Measurements from ENCODE around the gene GALNT2. TPM values are rescaled to one million over a fixed set of nuclear protein-coding genes. Genes with fewer than 3 reads are reported as not detected.
A peak's percentile ranks its signal among the peaks of the same experiment; 100 is the strongest.

GALNT2 gene
- total and polyA plus RNA-seq, 9 of the 15 experiments (the other 6 are each of a cell fraction or from before 2014, with no cell fraction given): 1.6 to 106 (median 51.9) TPM

DNA sequence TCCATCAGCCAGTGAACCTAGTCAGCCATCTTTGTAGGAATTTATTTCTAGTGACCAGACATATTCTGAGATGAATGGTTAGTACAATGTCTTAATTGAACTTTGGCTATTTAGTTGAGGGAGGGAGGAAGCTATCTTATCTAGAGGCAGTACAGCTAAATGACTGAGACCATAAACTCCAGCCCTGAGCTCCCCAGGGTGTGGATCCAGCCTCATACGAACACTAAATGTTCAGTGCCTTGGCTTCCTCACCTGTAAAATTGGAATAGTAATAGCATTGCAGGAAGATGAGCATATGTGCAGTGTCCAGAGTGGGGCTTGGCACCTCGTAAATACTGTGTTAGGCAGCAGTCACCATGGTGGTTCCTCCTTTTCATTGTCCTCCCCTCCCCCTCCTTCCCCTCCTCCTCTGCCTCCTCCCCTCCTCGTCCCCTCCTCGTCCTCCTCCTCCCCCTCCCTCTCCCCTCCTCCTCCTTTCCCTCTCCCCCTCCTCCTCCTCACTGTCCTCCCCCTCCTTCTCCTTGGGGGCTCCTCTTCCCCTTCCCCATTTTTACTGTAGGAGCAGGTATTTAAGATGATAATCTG is 108.2 kb downstream of the GALNT2 start:
- ATAC-seq (peak; percentile 19), DNase-seq (ENCODE audit: extremely low read depth in 1 of 4, low spot score in 3 of 4) (peak in 1 of 4 experiments; percentile 66), FAIRE-seq (peak; percentile 71)
- Histone ChIP-seq H3K9me1 (ENCODE audit: control insufficient read depth, insufficient read depth, low read length) (no peaks in the 10 kb centered on the region), H3K27ac (ENCODE audit: extremely low read depth, low read depth, low read length) (peak overlapping the region; percentile 49), H3K27me3 (ENCODE audit: control insufficient read depth in 2 of 2, insufficient read depth in 2 of 2, low read length in 2 of 2) (no peaks in the 10 kb centered on the region), H3K9ac (ENCODE audit: insufficient read depth in 1 of 2, low read depth in 2 of 2, low read length in 2 of 2) (no peak overlapping the region; a peak in 1 of 4 replicates), H2AFZ (ENCODE audit: low read depth, low read length) (peak overlapping the region; percentile 57), H3K36me3 (ENCODE audit: control insufficient read depth, insufficient read depth, low read length) (peaks cover 19% of the 10 kb centered on the region; the same call in 2 of the 3 replicates), H3K4me1 (replicated peaks in 1 of 2; ENCODE audit: control insufficient read depth in 2 of 2, insufficient read depth in 2 of 2, low read length in 2 of 2) (peaks cover 20 to 50% of the 10 kb centered on the region in 2 experiments), H3K4me2 (ENCODE audit: insufficient read depth, low read length) (peak overlapping the region; percentile 68), H3K79me2 (ENCODE audit: control insufficient read depth, insufficient read depth, low read length) (peaks cover 52% of the 10 kb centered on the region), H3K9me3 (replicated peaks; ENCODE audit: control insufficient read depth, insufficient read depth, low read depth, low read length) (no peaks in the 10 kb centered on the region), H3K4me3 (no peak overlapping the region), H4K20me1 (replicated peaks; ENCODE audit: control insufficient read depth, insufficient read depth, low read length) (0 out of 2 replicates have a peak, but pooled peaks cover 5% of the 10 kb centered on the region)
- intact Hi-C loops (cut with micrococcal nuclease): loop anchor here (10.0 kb wide), 1 partner anchor 330 kb away; no protein-coding TSS in a partner anchor
- in situ Hi-C loops (cut with MboI): no loop called here
- no TSS peak for BruUV-seq (replicated peaks)
- CTCF ChIA-PET (ENCODE audit: low intra/inter-chr PET ratio): no interaction called here
- 6% methylated on average over 4 of the region's 4 CpGs for WGBS (ENCODE audit: insufficient coverage, low coverage, missing lambda C conversion rate)
- POLR2A ChIA-PET: interaction anchor here (0.7 to 1.9 kb wide), 3 partner anchors 11 to 20 kb away, joined by 3 to 4 read pairs (median 3); no protein-coding TSS in a partner anchor
- TF ChIP-seq NONO (IDR thresholded peaks at IDR 0.05; ENCODE audit: low read depth in 2 of 2, low read length in 1 of 2): no peak
- TF ChIP-seq ILK (tag; IDR thresholded peaks at IDR 0.05; ENCODE audit: borderline replicate concordance, low read depth): no peak
- no peak for TF ChIP-seq RFX7 (CRISPR knock-in tag; IDR thresholded peaks at IDR 0.05)
- TF ChIP-seq, protein P1, sequence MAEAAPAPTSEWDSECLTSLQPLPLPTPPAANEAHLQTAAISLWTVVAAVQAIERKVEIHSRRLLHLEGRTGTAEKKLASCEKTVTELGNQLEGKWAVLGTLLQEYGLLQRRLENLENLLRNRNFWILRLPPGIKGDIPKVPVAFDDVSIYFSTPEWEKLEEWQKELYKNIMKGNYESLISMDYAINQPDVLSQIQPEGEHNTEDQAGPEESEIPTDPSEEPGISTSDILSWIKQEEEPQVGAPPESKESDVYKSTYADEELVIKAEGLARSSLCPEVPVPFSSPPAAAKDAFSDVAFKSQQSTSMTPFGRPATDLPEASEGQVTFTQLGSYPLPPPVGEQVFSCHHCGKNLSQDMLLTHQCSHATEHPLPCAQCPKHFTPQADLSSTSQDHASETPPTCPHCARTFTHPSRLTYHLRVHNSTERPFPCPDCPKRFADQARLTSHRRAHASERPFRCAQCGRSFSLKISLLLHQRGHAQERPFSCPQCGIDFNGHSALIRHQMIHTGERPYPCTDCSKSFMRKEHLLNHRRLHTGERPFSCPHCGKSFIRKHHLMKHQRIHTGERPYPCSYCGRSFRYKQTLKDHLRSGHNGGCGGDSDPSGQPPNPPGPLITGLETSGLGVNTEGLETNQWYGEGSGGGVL (CRISPR knock-in tag; IDR thresholded peaks at IDR 0.05): no peak
- TF ChIP-seq BRF1 (IDR thresholded peaks at IDR 0.05; ENCODE audit: borderline replicate concordance, extremely low read depth, insufficient read length): no peak
- TF ChIP-seq SPI1 (IDR thresholded peaks at IDR 0.05; ENCODE audit: borderline replicate concordance, low read depth, low read length): 0 out of 2 replicates have a peak, but pooled peaks have one; percentile 25
- TF ChIP-seq SRSF9 (IDR thresholded peaks at IDR 0.05; ENCODE audit: borderline replicate concordance, low read depth, low read length): no peak
- TF ChIP-seq YY1 (IDR thresholded peaks at IDR 0.05; ENCODE audit: borderline replicate concordance in 1 of 3, control insufficient read depth in 1 of 3, extremely low read depth in 1 of 3, insufficient read depth in 3 of 3, insufficient read length in 1 of 3, insufficient replicate concordance in 2 of 3, low read depth in 1 of 3, low read length in 2 of 3): peak in 1 of 3 experiments; percentile 5
- no peak for TF ChIP-seq ZNF184 (CRISPR knock-in tag; IDR thresholded peaks at IDR 0.05)
- TF ChIP-seq ZC3H4 (CRISPR knock-in tag; IDR thresholded peaks at IDR 0.05; ENCODE audit: borderline replicate concordance): no peak
- 0 out of 2 replicates have a peak, but pooled peaks have one; percentile 22 for TF ChIP-seq ZBTB7A (IDR thresholded peaks at IDR 0.05; ENCODE audit: borderline replicate concordance, control insufficient read depth, low read depth, low read length)
- peak; percentile 92 for TF ChIP-seq ZNF263 (CRISPR knock-in tag; IDR thresholded peaks at IDR 0.05; ENCODE audit: borderline replicate concordance)
- no peak for TF ChIP-seq PURB (CRISPR knock-in tag; IDR thresholded peaks at IDR 0.05; ENCODE audit: low read depth)
- TF ChIP-seq BMI1 (IDR thresholded peaks at IDR 0.05; ENCODE audit: low read length): no peak
- TF ChIP-seq NCOA4 (IDR thresholded peaks at IDR 0.05; ENCODE audit: partially characterized antibody): no peak
- peak; percentile 45; the same call in 1 of the 2 replicates for TF ChIP-seq DPF2 (IDR thresholded peaks at IDR 0.05)
- no peak for TF ChIP-seq ETV5 (CRISPR knock-in tag; IDR thresholded peaks at IDR 0.05; ENCODE audit: low read depth)
- TF ChIP-seq RHOXF2B (CRISPR knock-in tag; conservative IDR thresholded peaks at IDR 0.05): no peak
- no peak for TF ChIP-seq FOXJ3 (CRISPR knock-in tag; IDR thresholded peaks at IDR 0.05)
- no peak for TF ChIP-seq HOXB6 (CRISPR knock-in tag; IDR thresholded peaks at IDR 0.05; ENCODE audit: borderline replicate concordance)
- TF ChIP-seq GATAD2A (IDR thresholded peaks at IDR 0.05): peak; percentile 40; the same call in 1 of the 2 replicates
- TF ChIP-seq EHMT2 (IDR thresholded peaks at IDR 0.05): no peak

Measured in K562 (cell line).